ENCODE results near the gene P3H3.
"Not testable (repeated sequence)": the region's sequence is repeated elsewhere in the genome, so short reads cannot be mapped to it uniquely, and the experiment has no call there.

P3H3 gene

GRCh38 chr12:6849427-6849826 lies 21.2 kb downstream of the P3H3 start:
- no peak for DNase-seq

- no peak for DNase-seq
These were observed 21.9 kb downstream of the P3H3 start for GRCh38 chr12:6849976-6850560.

GRCh38 chr12:6850796-6851152 lies 22.6 kb downstream of the P3H3 start:
- DNase-seq: no peak

GRCh38 chr12:6851153-6851920 lies 23.1 kb downstream of the P3H3 start, which contains the start of gene CDCA3:
TSS of gene CDCA3 (minus strand) at chr12:6851286. CDS start at chr12:6850952, 334 bp downstream.
- peak; percentile 92 for DNase-seq

GRCh38 chr12:6851921-6852650 lies 23.9 kb downstream of the P3H3 start, which contains the start of gene USP5:
TSS of gene USP5 (plus strand) at chr12:6852150. CDS start at chr12:6852180, 30 bp downstream.
- peak; percentile 97 for DNase-seq

- DNase-seq: no peak
These were observed 24.6 kb downstream of the P3H3 start for GRCh38 chr12:6852651-6853354.

GRCh38 chr12:6853626-6854025 lies 25.4 kb downstream of the P3H3 start:
- no peak for DNase-seq

- no peak for DNase-seq
These were observed 25.8 kb downstream of the P3H3 start for GRCh38 chr12:6854036-6854435.

- DNase-seq: no peak
These were observed 27.1 kb downstream of the P3H3 start for GRCh38 chr12:6855322-6855721.

GRCh38 chr12:6858799-6859198 lies 30.6 kb downstream of the P3H3 start:
- DNase-seq: no peak

- no peak for DNase-seq
These were observed 31.9 kb downstream of the P3H3 start for GRCh38 chr12:6860116-6860515.

- DNase-seq: no peak
These were observed 32.7 kb downstream of the P3H3 start for GRCh38 chr12:6860942-6861341.

- DNase-seq: no peak
These were observed 33.2 kb downstream of the P3H3 start for GRCh38 chr12:6861391-6861790.

- DNase-seq: no peak
These were observed 34.8 kb downstream of the P3H3 start for GRCh38 chr12:6863033-6863432.

GRCh38 chr12:6863586-6864321 lies 35.5 kb downstream of the P3H3 start:
- no peak for DNase-seq

GRCh38 chr12:6865307-6865706 lies 37.1 kb downstream of the P3H3 start:
- not testable (repeated sequence) for DNase-seq

GRCh38 chr12:6866163-6866919 lies 38.1 kb downstream of the P3H3 start:
- no peak for DNase-seq

- peak; percentile 58 for DNase-seq
These were observed 38.8 kb downstream of the P3H3 start for GRCh38 chr12:6866920-6867412.

- DNase-seq: no peak
These were observed 39.4 kb downstream of the P3H3 start, which contains the start of gene TPI1 for GRCh38 chr12:6867413-6868210. TSS of gene TPI1 (plus strand) at chr12:6867531. CDS start at chr12:6867567, 36 bp downstream.

Measured in NCI-H2227 treated with DMSO at 0.1 percent for 48 hours (cell line).